ENCODE data around the gene EFEMP2.
A peak's percentile ranks its signal among the peaks of the same experiment; 100 is the strongest.
"Not testable (repeated sequence)": the region's sequence is repeated elsewhere in the genome, so short reads cannot be mapped to it uniquely, and the experiment has no call there.

The EFEMP2 gene

DNA sequence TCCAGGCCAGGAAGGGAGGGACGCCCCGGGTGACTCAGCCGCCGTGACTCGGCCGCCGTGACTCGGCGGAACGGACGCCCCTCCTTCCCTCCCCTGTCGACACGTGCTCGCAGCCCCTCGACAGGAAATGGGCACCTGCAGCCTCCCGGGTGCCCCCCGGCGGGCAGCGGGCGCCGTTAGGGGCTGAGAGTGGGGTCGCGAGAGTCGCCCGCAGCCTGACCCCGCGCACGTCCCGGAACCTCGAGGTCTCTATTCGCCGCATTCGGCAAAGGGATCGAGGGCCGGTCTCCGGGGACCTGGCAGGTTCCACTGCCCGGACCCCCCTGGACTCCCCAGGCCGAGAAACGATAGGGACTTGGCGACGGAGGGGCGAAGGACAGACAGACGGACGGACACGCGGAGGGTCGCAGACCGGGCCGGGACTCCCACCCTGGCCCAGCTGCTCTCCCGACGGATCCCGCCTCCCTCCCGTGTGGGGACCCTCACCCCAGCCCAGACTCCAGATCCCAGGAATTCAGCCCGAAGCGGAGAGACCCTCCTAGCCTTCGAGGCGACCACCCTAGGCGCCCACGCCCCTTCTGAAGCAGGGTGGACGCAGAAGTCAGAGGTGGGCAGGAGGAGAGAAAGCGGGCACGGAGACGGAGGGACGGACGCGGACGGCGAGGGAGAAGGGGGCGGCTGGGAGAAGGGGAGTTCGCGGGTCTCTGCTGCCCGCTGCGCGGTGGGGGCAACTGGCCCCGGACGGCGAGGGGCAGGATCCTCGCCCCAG lies 26.9 kb upstream of the EFEMP2 start:
- H3K4me3 ChIP-seq (ENCODE audit: low read length): peak overlapping the region; percentile 89
- peak; percentile 92 for DNase-seq (ENCODE audit: low read depth)
- H3K9ac ChIP-seq (ENCODE audit: low read length): peak overlapping the region; percentile 91
- peaks cover 14% of the 10 kb centered on the region for H3K36me3 ChIP-seq (ENCODE audit: control insufficient read depth, insufficient read depth, low read length, severe bottlenecking)
- no peaks in the 10 kb centered on the region for H3K9me3 ChIP-seq (ENCODE audit: control insufficient read depth, low read length)
- peaks cover 59% of the 10 kb centered on the region for H3K4me1 ChIP-seq (ENCODE audit: control insufficient read depth, insufficient read depth, low read length)
- H3K27me3 ChIP-seq (replicated peaks; ENCODE audit: control insufficient read depth, insufficient read depth, low read length): no peaks in the 10 kb centered on the region

DNA sequence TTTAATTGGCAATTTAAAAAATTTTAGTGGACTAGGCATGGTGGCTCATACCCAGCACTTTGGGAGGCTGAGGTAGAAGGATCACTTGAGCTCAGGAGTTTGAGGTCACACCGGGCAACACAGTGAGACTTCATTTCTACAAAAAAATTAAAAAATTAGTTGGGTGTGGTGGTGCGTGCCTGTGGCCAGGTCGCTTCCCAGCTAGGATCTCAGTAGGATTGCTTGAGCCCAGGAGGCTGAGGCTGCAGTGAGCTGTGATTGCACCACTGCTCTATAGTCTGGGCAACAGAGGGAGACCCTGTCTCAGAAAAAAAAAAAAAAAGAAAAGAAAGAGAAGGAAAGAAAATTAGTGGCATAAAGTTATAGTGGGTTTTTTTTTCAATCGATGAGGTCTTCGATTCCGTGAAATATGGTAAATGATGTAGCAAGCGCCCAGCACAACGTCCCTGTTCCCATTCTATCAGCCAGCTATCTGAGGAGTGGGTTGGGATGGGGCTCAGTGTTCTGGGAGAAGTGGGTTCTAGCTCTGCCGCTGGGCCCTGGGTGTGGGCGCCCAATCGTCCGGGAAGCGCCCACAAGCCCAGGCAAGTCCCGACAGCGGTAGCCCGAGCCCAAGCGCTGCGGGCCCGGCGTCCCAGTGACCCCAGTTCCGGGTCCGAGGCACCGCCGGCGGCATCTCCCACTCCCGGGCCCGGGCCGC lies 26.2 kb upstream of the EFEMP2 start:
- H3K9ac ChIP-seq (ENCODE audit: low read length): peak overlapping the region; percentile 91
- H3K36me3 ChIP-seq (ENCODE audit: control insufficient read depth, insufficient read depth, low read length, severe bottlenecking): peaks cover 20% of the 10 kb centered on the region
- peaks cover 65% of the 10 kb centered on the region for H3K4me1 ChIP-seq (ENCODE audit: control insufficient read depth, insufficient read depth, low read length)
- H3K27me3 ChIP-seq (replicated peaks; ENCODE audit: control insufficient read depth, insufficient read depth, low read length): no peaks in the 10 kb centered on the region
- peak; percentile 62 for DNase-seq (ENCODE audit: low read depth)
- no peaks in the 10 kb centered on the region for H3K9me3 ChIP-seq (ENCODE audit: control insufficient read depth, low read length)
- peak overlapping the region; percentile 89 for H3K4me3 ChIP-seq (ENCODE audit: low read length)

- peaks cover 36% of the 10 kb centered on the region for H3K36me3 ChIP-seq (ENCODE audit: control insufficient read depth, insufficient read depth, low read length, severe bottlenecking)
- peak overlapping the region; percentile 91 for H3K9ac ChIP-seq (ENCODE audit: low read length)
- peaks cover 64% of the 10 kb centered on the region for H3K4me1 ChIP-seq (ENCODE audit: control insufficient read depth, insufficient read depth, low read length)
- DNase-seq (ENCODE audit: low read depth): no peak
- H3K9me3 ChIP-seq (ENCODE audit: control insufficient read depth, low read length): no peaks in the 10 kb centered on the region
- H3K27me3 ChIP-seq (replicated peaks; ENCODE audit: control insufficient read depth, insufficient read depth, low read length): no peaks in the 10 kb centered on the region
- H3K4me3 ChIP-seq (ENCODE audit: low read length): peak overlapping the region; percentile 74
Measured at GRCh38 chr11:65897020-65897471, 24.4 kb upstream of the EFEMP2 start.

- Histone ChIP-seq H3K4me1 (ENCODE audit: control insufficient read depth, insufficient read depth, low read length) (peaks cover 62% of the 10 kb centered on the region), H3K27me3 (replicated peaks; ENCODE audit: control insufficient read depth, insufficient read depth, low read length) (no peaks in the 10 kb centered on the region), H3K4me3 (ENCODE audit: low read length) (peak overlapping the region; percentile 74), H3K36me3 (ENCODE audit: control insufficient read depth, insufficient read depth, low read length, severe bottlenecking) (peaks cover 38% of the 10 kb centered on the region), H3K9ac (ENCODE audit: low read length) (peak overlapping the region; percentile 91), H3K9me3 (ENCODE audit: control insufficient read depth, low read length) (no peaks in the 10 kb centered on the region)
- no peak for DNase-seq (ENCODE audit: low read depth)
Measured at GRCh38 chr11:65896034-65896999, 23.7 kb upstream of the EFEMP2 start.

- no peak for DNase-seq (ENCODE audit: low read depth)
- Histone ChIP-seq H3K9ac (ENCODE audit: low read length) (peak overlapping the region; percentile 91), H3K9me3 (ENCODE audit: control insufficient read depth, low read length) (no peaks in the 10 kb centered on the region), H3K27me3 (replicated peaks; ENCODE audit: control insufficient read depth, insufficient read depth, low read length) (no peaks in the 10 kb centered on the region), H3K4me1 (ENCODE audit: control insufficient read depth, insufficient read depth, low read length) (peaks cover 54% of the 10 kb centered on the region), H3K4me3 (ENCODE audit: low read length) (no peak overlapping the region), H3K36me3 (ENCODE audit: control insufficient read depth, insufficient read depth, low read length, severe bottlenecking) (peaks cover 38% of the 10 kb centered on the region)
Measured at GRCh38 chr11:65895482-65895981, 22.9 kb upstream of the EFEMP2 start.

DNA sequence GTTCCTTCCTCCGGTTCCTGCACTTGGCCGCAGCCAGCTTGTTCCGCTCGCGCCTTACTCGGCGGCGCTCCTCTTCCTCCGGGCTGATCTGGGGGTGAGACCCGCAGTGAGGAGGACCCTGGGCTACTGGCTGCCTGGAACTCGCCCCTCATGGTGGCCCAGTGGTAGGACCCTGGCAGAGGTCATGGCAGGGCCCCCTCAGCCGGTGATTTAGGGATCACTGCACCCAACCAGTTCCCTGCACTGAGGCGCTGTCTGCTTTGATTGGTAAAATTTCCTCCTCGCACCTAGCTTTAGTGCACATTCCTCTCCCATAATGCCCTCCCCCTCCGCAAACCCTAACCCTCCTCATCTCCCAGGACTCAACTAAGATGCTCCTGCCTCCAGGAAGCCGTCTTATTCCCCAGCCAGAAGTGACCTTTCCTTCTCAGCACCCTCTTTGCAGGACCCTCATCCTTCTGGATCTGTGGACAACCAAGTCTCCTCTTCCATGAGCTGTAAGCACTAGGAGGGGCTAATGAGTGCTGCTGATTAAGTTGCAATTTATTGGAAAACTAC lies 21.5 kb upstream of the EFEMP2 start:
- Histone ChIP-seq H3K36me3 (ENCODE audit: control insufficient read depth, insufficient read depth, low read length, severe bottlenecking) (peaks cover 38% of the 10 kb centered on the region), H3K4me3 (ENCODE audit: low read length) (no peak overlapping the region), H3K9ac (ENCODE audit: low read length) (peak overlapping the region; percentile 78), H3K27me3 (replicated peaks; ENCODE audit: control insufficient read depth, insufficient read depth, low read length) (no peaks in the 10 kb centered on the region), H3K9me3 (ENCODE audit: control insufficient read depth, low read length) (no peaks in the 10 kb centered on the region), H3K4me1 (ENCODE audit: control insufficient read depth, insufficient read depth, low read length) (peaks cover 63% of the 10 kb centered on the region)
- DNase-seq (ENCODE audit: low read depth): no peak

DNA sequence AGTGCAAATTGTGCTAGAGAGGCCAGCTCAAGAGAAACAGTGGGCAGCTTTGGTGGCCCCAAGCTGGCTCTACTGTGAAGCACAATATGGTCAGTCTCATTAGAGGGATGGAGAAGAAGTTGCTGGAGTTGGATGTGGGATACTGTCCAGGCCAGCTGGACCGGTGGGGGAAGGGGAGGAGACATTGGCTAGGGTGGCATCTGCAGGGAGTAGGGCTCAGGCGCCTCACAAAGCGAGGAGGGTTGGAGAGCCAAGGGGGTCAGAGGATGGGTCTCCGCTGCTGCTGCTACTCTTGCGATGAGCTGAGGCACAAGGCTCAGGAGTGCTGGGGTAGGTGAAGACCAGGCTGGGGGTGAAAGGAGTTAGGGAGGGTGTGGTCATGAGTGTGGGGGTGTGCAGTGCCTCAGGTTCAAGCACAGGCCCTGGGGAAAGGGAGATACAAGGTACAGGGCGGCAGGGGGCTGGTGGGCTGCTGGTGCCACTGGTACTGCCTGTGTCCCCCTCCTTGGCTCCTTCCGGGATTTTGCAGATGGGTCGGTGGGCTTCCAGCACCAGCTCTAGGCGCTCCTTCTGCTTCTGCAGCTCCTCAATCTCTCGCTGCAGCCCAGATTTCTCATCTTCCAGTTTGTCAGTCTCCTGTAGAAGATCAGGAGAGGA lies 20.2 kb upstream of the EFEMP2 start:
- Histone ChIP-seq H3K9me3 (ENCODE audit: control insufficient read depth, low read length) (no peaks in the 10 kb centered on the region), H3K4me1 (ENCODE audit: control insufficient read depth, insufficient read depth, low read length) (peaks cover 66% of the 10 kb centered on the region), H3K9ac (ENCODE audit: low read length) (peak overlapping the region; percentile 96), H3K27me3 (replicated peaks; ENCODE audit: control insufficient read depth, insufficient read depth, low read length) (no peaks in the 10 kb centered on the region), H3K36me3 (ENCODE audit: control insufficient read depth, insufficient read depth, low read length, severe bottlenecking) (peaks cover 38% of the 10 kb centered on the region), H3K4me3 (ENCODE audit: low read length) (peak overlapping the region; percentile 86)
- no peak for DNase-seq (ENCODE audit: low read depth)

DNA sequence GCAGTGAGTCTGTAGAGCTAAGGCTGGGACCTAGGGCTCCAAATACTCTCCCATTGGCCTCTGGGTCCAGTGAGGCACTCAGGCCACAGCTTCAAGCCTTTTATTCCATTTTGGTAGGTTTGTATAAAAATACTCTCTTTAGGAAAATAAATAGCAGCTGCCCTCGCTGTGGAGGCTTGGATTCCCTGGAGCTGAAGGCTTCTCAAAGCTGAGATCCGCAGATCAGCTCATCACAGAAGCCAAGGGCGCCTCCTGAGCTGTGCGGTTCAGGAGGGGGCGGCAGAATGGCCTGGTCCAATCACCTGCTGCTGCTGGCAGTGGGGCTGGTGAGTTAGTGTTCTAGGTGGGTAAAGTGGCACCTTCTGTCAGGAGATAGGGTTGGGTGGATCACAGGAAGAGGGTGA lies 19.5 kb upstream of the EFEMP2 start:
- not testable (repeated sequence) for DNase-seq (ENCODE audit: low read depth); H3K27me3 ChIP-seq (replicated peaks; ENCODE audit: control insufficient read depth, insufficient read depth, low read length); H3K9me3 ChIP-seq (ENCODE audit: control insufficient read depth, low read length)
- Histone ChIP-seq H3K9ac (ENCODE audit: low read length) (peak overlapping the region; percentile 96), H3K4me3 (ENCODE audit: low read length) (peak overlapping the region; percentile 86), H3K4me1 (ENCODE audit: control insufficient read depth, insufficient read depth, low read length) (peaks cover 66% of the 10 kb centered on the region), H3K36me3 (ENCODE audit: control insufficient read depth, insufficient read depth, low read length, severe bottlenecking) (peaks cover 38% of the 10 kb centered on the region)

DNA sequence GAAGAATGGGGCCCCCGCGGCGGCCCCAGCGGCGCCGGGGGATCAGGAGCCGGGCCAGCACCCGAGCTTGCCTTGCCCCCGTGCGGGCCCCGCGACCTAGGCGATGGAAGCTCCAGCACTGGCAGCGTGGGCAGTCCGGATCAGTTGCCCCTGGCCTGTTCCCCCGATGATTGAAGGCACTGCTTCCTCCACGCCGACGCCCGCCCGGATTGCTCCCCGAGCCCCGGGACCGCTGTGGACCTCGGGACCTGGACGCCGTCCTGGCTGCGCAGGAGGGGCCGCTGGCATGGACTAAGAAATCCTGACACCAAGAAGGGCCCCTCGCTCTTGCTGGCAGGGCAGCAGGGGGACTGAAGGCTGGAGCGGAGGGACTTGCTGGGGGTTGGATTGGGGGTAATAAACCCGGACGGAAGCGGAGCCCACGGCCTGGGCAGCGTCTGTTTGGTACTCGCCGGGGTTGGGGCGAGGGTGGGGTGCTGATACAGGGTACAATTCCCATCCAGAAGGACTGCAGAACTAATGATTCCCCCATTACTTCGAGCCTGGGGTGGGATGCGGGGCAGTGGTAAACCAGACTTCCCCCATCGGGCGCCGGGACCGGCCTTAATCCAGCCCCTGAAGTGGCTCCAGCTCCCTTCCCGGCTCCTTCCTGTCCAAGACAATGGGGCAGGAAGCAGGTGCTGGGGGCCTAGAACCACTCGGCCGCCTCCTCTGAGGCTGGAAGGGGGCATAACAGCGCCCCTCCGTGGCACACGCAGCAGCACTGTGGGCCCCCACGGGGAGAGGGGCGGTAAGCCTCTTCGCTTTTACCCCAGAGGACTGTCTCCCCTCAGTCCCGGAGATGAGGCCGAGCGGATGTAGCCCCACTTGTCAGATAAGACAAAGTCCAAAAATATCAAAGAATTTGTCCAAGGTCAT lies 18.9 kb upstream of the EFEMP2 start:
- Histone ChIP-seq H3K4me1 (ENCODE audit: control insufficient read depth, insufficient read depth, low read length) (peaks cover 65% of the 10 kb centered on the region), H3K4me3 (ENCODE audit: low read length) (peak overlapping the region; percentile 86), H3K27me3 (replicated peaks; ENCODE audit: control insufficient read depth, insufficient read depth, low read length) (no peaks in the 10 kb centered on the region), H3K36me3 (ENCODE audit: control insufficient read depth, insufficient read depth, low read length, severe bottlenecking) (peaks cover 41% of the 10 kb centered on the region), H3K9me3 (ENCODE audit: control insufficient read depth, low read length) (no peaks in the 10 kb centered on the region), H3K9ac (ENCODE audit: low read length) (peak overlapping the region; percentile 96)
- peak; percentile 69 for DNase-seq (ENCODE audit: low read depth)

All from adipocyte (in vitro differentiated cells).